ENCODE measurements around the gene IZUMO2. TPM values are rescaled to one million over a fixed set of nuclear protein-coding genes. Genes with fewer than 3 reads are reported as not detected.

The IZUMO2 gene
- total RNA-seq, 1 experiment from 2014 or later: not detected

GRCh38 chr19:50174100-50174793 lies 11.2 kb upstream of the IZUMO2 start:
- Histone ChIP-seq H3K27me3 (replicated peaks; ENCODE audit: control insufficient read depth, insufficient read depth, low read length) (no peaks in the 10 kb centered on the region), H3K9me3 (peaks cover 5% of the 10 kb centered on the region; the same call in 1 of the 2 replicates), H3K4me1 (no peaks in the 10 kb centered on the region; the same call in 1 of the 2 replicates), H3K36me3 (ENCODE audit: control insufficient read depth, insufficient read depth, low read length) (no peaks in the 10 kb centered on the region), H3K4me3 (ENCODE audit: low read depth, low read length) (no peak overlapping the region)
- no peak for TF ChIP-seq CTCF (IDR thresholded peaks at IDR 0.05; ENCODE audit: insufficient read depth in 1 of 2, low read depth in 1 of 2, low read length in 1 of 2, severe bottlenecking in 1 of 2, unreplicated experiment in 1 of 2)
- POLR2A ChIA-PET: no interaction called here
- CTCF ChIA-PET: no interaction called here
- no peaks in the 10 kb centered on the region for H3K36me3 Mint-ChIP-seq (ENCODE audit: insufficient read depth, unreplicated experiment)
- BruUV-seq (replicated peaks): no TSS peak
- intact Hi-C loops (cut with micrococcal nuclease; ENCODE audit: unreplicated experiment): no loop called here
- peaks cover 4% of the 10 kb centered on the region for H3K27me3 Mint-ChIP-seq (ENCODE audit: insufficient read depth, unreplicated experiment)
- H3K4me1 Mint-ChIP-seq (ENCODE audit: low read depth, unreplicated experiment): peaks cover 6% of the 10 kb centered on the region
- no peaks in the 10 kb centered on the region for H3K9me3 Mint-ChIP-seq (ENCODE audit: unreplicated experiment)
- no peak overlapping the region for H3K27ac Mint-ChIP-seq (ENCODE audit: unreplicated experiment)
- DNase-seq: no peak
- H3K4me3 Mint-ChIP-seq (ENCODE audit: unreplicated experiment): no peak overlapping the region

- no peak overlapping the region for H3K4me3 ChIP-seq (ENCODE audit: low read depth, low read length)
- CTCF ChIA-PET: no interaction called here
- intact Hi-C loops (cut with micrococcal nuclease; ENCODE audit: unreplicated experiment): no loop called here
- POLR2A ChIA-PET: no interaction called here
- Mint-ChIP-seq H3K36me3 (ENCODE audit: insufficient read depth, unreplicated experiment) (no peaks in the 10 kb centered on the region), H3K27ac (ENCODE audit: unreplicated experiment) (no peak overlapping the region), H3K27me3 (ENCODE audit: insufficient read depth, unreplicated experiment) (peaks cover 6% of the 10 kb centered on the region), H3K9me3 (ENCODE audit: unreplicated experiment) (no peaks in the 10 kb centered on the region), H3K4me3 (ENCODE audit: unreplicated experiment) (no peak overlapping the region), H3K4me1 (ENCODE audit: low read depth, unreplicated experiment) (peaks cover 9% of the 10 kb centered on the region)
- peak; percentile 34 to 73 for DNase-seq
- H3K36me3 ChIP-seq (ENCODE audit: control insufficient read depth, insufficient read depth, low read length): no peaks in the 10 kb centered on the region
- no TSS peak for BruUV-seq (replicated peaks)
- H3K9me3 ChIP-seq: peaks cover 5% of the 10 kb centered on the region; the same call in 1 of the 2 replicates
- H3K27me3 ChIP-seq (replicated peaks; ENCODE audit: control insufficient read depth, insufficient read depth, low read length): no peaks in the 10 kb centered on the region
- H3K4me1 ChIP-seq: no peaks in the 10 kb centered on the region; the same call in 1 of the 2 replicates
- TF ChIP-seq CTCF (IDR thresholded peaks at IDR 0.05; ENCODE audit: insufficient read depth in 1 of 2, low read depth in 1 of 2, low read length in 1 of 2, severe bottlenecking in 1 of 2, unreplicated experiment in 1 of 2): no peak
Observed at GRCh38 chr19:50173127-50173526, 10.0 kb upstream of the IZUMO2 start.

- no peak for DNase-seq
- Mint-ChIP-seq H3K27ac (ENCODE audit: unreplicated experiment) (no peak overlapping the region), H3K4me3 (ENCODE audit: unreplicated experiment) (no peak overlapping the region), H3K9me3 (ENCODE audit: unreplicated experiment) (no peaks in the 10 kb centered on the region), H3K4me1 (ENCODE audit: low read depth, unreplicated experiment) (peaks cover 9% of the 10 kb centered on the region), H3K36me3 (ENCODE audit: insufficient read depth, unreplicated experiment) (no peaks in the 10 kb centered on the region), H3K27me3 (ENCODE audit: insufficient read depth, unreplicated experiment) (peaks cover 6% of the 10 kb centered on the region)
- CTCF ChIA-PET: no interaction called here
- no peaks in the 10 kb centered on the region; the same call in 1 of the 2 replicates for H3K4me1 ChIP-seq
- POLR2A ChIA-PET: no interaction called here
- BruUV-seq (replicated peaks): no TSS peak
- peaks cover 5% of the 10 kb centered on the region; the same call in 1 of the 2 replicates for H3K9me3 ChIP-seq
- H3K27me3 ChIP-seq (replicated peaks; ENCODE audit: control insufficient read depth, insufficient read depth, low read length): no peaks in the 10 kb centered on the region
- no peaks in the 10 kb centered on the region for H3K36me3 ChIP-seq (ENCODE audit: control insufficient read depth, insufficient read depth, low read length)
- no peak overlapping the region for H3K4me3 ChIP-seq (ENCODE audit: low read depth, low read length)
- no peak for TF ChIP-seq CTCF (IDR thresholded peaks at IDR 0.05; ENCODE audit: insufficient read depth in 1 of 2, low read depth in 1 of 2, low read length in 1 of 2, severe bottlenecking in 1 of 2, unreplicated experiment in 1 of 2)
- intact Hi-C loops (cut with micrococcal nuclease; ENCODE audit: unreplicated experiment): no loop called here
Observed at GRCh38 chr19:50172726-50173125, 9.6 kb upstream of the IZUMO2 start.
